GM21717 (cell line): ENCODE measurements around the gene TBC1D12.

Experiments
- ATAC-seq: cut with Tn5 transposase; IDR thresholded peaks from one replicate; pipeline ENCODE4 v1.9.1; 2021; ENCODE audit warnings: mild to moderate bottlenecking, moderate library complexity; ENCODE audit not compliant: unreplicated experiment

TBC1D12 gene

DNA sequence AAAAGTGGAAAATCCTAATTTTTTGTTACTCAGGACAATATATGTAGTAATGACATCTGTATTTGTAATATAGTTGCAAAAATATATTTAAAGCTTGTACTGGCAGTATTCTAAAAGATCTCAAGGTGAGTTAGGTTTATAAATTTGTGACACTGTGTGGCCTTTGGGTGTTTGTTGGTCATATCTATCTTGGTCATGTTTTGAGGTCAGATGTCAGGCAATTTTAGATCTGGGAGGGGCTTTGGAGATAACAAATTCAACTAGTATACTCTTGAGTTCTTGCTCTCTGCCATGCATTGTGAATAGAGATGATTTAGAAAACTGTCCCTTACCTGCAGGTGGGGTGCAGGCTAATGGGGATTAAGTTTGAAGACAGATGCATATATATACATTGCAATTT, 3.1 kb downstream of the TBC1D12 start:
- no peak for ATAC-seq

DNA sequence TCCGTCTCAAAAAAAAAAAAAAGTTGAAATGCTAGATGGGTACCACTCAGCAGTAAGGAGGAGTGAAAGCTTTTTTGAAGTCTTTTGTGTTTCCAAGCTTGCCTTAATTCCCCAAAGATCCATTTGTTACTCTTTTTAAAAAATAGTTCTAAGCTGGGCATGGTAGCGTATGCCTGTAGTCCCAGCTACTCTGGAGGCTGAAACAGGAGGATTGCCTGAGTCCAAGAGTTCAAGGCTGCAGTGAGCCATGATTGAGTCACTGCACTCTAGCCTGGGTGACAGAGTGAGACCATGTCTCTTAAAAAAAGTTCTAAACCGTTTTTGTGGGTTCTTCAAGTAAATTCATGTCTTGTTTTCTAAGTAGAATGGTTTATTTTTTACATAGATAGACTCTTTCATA, 5.3 kb downstream of the TBC1D12 start:
- no peak for ATAC-seq

DNA sequence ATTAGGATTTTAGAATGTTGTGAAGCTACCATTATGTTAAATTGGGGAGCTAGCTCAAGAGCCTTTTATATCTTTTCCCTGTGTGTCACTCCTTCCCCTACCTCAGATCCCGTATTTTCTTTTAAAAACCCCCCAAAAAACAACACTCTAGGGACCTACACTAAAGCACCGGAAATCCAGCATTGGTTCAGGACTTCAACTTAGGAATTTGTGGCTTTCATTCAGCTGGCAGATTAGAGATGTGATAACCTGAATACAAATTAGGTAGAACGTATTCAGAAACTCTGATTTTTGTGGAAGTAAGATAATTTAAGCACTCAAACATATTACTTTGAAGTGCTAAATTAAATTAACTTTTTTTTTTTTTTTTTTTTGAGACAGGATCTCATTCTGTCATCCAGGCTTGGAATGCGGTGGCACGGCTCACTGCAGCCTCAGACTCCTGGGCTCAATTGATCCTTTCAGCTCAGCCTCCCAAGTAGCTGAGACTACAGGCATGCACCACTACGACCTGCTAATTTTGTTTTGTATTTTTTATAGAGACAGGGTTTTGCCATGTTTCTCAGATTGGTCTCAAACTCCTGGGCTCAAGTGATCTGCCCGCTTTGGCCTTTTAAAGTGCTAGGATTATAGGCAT, 6.8 kb downstream of the TBC1D12 start:
- ATAC-seq, result no peak

DNA sequence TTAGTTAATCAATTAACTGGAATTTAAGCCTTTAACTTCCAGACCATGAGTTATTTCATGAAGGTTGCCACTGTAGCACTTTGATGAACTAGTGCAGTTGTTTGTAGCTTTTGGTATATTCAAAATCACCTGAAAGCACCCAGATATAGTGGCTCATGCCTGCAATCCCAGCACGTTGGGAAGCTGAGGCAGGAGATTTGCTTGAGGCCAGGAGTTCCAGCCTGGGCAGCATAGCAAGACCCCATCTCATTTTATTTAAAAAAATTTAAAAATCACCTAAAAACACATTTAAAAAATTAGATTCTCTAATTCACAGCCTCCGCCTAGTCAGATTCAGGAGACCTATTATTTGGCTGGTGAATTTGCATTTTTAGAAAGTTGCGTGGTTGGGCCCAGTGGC, 9.0 kb downstream of the TBC1D12 start:
- ATAC-seq, result no peak

DNA sequence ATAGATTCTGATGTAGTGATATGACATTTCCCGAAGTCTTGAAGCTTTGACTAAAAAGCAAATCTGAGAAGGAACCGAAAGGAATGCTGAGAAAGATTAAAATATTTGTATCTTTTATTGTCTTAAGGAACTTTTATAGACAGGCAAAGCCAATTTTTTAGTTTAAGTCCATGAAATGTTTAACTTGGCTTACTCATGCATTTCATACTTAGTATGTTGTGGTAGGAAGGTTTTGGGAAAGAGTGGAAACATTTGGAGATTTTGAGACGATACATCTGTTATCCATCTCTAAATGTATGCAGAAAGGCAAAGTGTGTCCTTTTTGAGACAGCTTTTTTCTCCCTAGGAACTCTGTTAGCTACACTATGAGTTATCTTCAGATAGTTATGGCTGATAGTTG, 10.1 kb downstream of the TBC1D12 start:
- ATAC-seq, result no peak

DNA sequence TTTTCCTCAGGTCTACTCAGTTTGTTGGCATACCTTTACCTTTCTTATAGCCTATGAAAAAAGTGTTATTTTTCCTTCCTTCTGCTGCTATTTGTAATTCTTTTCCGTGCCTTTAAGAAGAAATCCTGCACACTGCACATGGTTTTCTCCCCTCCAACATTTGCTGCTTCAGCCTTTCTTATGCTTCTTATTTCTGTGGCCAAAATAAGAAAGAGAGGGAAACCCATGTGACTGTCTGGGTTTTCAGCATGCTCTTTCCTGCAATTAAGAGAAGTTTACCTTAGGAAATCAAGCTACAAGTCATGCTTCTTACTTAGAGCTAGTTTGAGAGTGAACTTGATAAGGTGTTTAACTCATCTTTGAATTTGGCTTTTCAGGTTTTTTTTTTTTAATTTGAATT, 11.0 kb downstream of the TBC1D12 start:
- no peak for ATAC-seq

DNA sequence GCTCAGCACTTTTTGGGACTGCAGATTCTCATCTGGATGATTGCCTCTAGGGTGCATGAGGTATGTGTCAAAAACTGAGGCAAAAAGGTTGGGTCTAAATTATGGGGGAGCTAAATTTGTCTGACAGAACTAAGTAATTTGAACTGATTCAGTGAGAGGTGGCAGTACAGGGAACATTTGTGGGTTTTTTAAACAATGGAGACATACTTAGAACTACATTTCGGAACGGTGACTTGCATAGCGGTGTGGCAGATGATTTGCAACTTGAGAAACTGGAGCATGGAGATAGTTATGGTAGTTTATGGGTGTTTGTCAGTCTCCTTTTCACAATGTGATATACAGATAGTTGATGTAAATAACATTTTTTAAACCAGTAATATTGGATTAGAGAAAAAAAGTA, 14.6 kb downstream of the TBC1D12 start:
- no peak for ATAC-seq

DNA sequence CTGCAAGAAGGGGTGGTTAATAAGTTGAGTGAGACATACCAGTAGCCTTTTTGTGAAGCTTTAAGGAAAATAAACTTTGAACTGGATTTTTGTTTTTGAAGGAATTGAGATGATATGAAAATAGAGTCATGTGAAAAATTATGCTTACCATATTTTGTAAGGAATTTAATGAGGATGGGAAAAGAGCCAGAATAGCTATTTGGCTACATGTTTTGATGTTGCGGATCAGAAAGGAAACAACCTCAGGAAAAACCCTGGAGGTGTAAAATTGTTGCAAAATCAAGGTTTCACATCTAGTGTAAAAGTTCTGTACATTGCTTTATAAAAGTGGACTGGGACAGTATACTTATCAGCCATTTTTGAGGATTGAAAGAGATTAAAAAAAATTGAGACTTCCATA, 15.0 kb downstream of the TBC1D12 start:
- ATAC-seq, result no peak

DNA sequence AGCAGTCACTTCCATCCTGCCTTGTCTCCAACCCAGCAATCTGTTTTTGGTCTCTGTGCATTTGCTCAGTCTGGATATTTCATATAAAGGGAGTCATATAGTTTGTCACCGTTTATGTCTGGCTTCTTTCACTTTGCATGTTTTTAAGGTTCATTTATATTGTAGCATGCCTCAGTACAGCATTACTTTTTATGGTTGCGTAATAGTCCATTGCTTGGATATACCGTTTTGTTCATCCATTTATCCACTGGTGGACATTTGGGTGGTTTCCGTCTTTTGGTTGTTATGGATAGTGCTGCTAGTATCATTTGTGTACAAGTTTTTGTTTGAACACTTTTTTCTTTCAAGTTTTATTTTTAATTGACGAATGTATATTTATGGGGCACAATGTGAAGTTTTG, 18.2 kb downstream of the TBC1D12 start:
- no peak for ATAC-seq

DNA sequence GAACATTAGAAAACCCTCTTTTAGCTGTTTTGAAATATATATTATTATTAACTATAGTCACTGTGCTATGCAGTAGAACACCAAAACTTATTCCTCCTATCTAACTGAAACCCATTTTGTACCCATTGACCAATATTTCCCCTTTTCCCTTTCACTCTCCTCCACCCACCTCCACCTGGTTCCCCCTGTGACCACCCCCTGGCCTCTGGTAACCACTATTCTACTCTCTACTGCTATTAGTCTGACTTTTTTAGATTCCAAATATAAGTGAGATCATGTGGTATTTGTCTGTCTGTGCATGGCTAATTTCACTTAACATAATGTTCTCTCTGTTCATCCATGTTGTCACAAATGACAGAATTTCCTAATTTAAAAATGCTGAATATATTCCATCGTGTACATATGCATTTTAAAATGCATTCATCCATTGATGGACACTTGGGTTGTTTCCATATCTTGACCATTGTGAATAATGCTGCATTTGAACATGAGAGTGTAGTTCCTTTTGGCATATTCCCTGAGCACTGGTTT, 18.7 kb downstream of the TBC1D12 start:
- no peak for ATAC-seq

DNA sequence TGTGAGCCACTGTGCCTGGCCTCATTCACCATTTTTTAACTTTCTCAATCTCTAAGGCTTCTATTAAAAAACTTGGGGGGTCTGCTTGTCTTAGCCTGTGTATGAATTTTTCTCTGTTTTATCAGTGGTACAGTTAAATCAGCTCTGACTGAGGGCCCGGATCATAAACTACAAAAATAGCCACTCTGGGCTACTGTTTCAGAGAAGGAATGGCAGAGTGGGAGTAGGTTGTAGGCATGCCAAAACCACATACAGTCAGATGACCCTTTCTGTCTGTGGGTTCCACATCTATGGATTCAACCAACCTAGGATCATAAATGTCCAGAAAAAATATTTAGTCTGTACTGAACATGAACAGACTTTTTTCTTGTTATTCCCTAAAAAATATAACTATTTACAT, 21.3 kb downstream of the TBC1D12 start:
- ATAC-seq, result no peak

DNA sequence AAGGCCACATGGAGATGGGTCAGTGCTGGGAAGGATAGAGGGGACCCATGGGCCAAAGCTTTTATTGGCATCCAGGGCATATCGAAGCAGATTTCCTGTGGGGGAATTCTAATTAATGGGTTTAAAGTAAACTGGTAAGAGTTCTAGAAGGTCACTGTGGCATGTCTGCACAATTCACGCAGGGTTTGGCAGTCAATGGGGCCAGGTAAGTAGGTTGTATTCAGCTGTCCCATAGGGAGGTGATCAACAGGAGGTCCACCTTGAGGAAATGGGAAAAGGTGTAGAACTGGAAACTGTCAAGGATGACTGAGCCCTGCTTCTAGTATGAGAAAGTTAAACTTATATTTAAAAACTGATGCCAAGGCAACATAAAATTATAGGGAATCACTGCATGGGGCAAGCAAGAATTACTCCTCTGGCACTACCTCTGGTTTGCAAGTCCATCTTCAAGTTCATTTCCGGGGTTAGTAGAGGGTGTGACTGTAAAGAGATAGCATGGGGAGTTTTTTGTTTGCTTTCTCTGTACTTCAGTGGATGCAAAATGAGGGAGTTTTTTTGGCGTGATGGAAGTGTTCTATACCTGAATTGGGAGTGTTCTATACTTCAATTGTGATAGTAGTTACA, 22.5 kb downstream of the TBC1D12 start:
- ATAC-seq, result no peak

DNA sequence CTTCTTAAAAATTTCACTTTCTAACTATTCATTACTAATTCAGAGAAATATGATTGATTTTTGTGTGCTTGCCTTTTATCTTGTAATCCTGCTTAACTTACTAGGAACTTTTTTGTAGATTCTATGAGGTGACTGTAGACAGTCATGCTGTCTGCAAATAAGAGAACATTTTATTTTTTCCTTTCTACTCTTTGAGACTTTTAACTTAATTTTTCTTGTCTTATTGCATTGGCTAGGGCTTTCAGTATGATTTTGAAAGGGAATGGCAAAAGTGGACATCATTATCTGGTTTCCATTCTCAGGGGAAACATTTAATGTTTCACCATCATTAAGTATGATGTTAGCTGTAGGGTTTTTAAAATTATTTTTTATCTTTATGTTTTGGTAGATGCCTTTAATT, 23.6 kb downstream of the TBC1D12 start:
- no peak for ATAC-seq

DNA sequence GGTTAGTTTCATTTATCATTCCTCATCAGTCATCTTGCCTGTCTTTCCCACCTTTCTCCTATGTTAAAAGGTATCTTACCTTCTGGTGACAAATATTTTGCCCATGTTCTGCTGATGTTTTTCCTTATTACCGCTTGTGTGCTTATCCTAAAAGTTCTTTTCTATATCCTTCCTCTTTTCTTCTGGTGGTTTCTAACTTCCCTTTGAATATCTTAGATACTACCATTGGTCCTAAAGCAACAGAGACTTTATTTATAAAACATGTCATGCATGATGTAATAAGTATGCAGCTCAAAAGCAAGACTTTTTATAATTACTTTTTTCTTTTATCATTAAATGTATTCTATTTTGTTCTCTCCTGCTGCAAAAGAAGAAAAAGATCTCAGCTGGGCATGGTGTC, 24.8 kb downstream of the TBC1D12 start:
- ATAC-seq, result no peak

DNA sequence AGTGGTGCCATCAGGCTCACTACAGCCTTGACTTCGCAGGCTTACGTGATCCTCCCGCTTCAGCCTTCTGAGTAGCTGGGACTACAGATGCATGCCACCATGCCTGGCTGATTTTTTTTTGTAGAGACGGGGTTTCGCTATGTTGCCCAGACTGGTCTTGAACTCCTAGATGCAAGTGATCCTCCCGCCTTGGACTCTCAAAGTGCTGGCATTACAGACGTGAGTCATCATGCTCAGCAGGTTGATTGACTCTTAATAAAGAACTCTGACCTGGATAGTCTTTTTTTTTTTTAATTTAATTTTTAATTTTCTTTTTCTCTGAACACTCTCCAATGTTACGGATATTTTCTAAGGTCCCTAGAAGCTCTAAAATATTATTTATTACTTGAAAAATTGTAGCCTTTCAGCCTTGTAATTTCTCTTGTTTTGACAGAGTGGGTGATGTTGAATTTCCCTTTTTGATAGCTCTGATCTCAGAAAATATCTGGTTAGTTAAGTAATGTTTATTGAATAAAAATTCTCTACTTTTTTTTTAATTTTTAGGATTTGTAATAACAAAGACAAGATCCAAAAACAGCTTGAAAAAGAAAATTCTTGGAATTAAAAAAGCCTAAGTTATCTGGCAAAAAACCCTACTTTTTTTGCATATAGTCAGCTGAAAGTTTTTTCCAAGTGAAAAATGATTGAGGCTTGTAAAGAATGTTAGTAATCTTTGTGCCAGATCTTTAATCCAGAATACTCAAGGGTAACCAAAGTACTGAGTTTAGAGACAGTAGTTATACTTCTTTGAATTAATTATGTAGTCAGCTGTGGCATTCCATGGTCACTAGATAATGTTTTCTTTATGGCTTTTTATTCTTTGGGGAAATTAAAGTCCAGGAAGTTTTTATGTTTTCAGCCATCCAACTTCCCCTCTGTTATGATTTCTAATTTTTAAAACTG, 26.7 kb downstream of the TBC1D12 start:
- no peak for ATAC-seq

DNA sequence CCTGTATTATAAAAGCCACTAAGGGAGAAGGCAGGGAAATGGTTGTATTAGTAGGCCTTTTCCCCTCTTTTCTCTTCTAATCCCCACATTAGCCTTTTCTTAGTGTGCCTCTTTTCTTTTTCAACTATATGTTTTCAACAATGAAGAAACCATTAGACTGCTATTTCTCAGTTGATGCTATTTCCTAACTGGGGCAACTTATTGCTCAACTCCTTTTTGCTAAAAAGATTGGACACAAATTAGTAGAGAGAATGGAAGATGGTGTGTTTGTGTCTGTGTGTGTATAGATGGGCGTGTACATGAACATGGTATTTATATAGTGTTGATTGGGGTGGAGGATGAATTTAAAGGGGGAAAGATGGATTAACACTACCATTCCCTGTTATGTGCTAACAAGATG, 28.4 kb downstream of the TBC1D12 start:
- ATAC-seq, result no peak

DNA sequence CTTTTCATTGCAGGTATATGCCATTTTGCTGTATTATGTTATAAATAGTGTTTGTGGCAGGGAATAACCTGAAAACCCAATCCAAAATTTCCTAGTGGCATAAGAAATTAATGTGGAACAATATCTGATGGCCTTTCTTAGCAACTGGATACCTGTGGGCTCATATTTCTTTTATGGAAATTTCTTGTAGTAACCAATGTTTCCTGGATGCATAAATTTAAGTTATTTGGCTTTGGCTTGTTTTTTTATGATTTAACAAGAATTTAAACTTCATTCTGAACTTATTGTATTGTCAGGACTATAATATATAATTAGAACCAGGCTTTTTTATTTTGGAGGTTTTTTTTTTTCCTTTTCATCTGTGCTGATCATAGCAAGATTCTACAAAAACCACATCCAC, 30.1 kb downstream of the TBC1D12 start:
- ATAC-seq, result no peak

DNA sequence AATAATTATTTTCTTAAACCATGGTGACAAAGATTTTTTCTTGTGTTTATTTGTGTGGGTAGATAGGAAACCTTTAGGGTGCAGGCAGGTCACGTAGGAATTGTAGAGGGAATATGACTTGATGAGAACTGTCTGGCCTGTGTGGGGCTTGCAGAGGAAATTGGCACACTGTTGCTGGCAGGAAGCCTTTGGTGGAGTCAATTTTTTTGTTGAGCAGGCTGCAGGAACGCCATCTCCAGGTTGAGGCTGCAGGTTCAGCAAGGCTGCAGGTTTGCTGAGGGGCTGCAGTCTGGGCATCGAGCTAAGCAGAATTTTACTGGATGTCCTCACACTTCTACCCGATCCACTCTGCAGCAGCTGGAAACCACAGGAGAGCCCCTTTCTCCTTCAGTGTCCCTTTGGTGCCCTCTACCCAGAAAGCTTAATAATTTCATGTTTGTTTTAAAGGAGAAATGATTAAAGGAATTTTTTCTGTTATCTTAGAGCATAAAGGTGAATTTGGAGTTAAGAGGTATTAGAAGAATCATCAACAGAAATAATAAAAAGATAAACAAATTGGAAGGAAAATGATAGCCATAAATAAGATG, 37.0 kb downstream of the TBC1D12 start:
- no peak for ATAC-seq

DNA sequence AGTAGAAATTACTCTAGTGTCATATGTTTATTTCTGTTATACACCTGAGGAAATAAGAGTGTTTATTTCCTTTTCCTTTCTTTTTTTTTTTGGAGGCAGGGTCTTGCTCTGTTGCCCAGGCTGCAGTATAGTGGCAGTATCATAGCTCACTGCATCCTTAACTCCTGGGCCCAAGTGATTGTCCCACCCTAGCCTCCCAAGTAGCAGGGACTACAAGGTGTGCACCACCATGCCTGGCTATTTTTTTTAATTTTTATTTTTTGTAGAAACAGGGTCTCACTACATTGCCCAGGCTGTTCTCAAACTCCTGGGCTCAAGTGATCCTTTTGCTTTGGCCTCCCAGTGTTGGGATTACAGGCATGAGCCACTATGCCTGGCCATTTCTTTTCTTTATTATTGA, 37.8 kb downstream of the TBC1D12 start:
- ATAC-seq, result no peak

DNA sequence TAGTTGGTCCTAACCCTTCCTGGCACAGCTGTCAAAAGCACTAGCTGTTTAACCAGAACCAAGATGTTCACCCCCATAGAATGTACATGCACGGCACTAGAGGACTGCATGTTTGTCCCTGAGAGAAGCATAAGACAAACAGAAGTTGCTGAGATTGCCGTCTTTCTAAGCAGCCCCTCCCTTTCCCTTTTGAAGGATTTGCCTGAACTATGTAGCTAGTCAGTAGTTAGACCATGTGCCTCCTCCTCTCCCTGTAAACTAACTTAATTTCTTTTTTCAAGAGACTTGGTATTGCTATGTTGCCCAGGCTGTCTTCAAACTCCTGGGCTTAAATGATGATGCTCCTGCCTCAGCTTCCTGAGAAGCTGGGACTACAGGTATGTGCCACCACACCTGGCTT, 40.7 kb downstream of the TBC1D12 start:
- no peak for ATAC-seq

DNA sequence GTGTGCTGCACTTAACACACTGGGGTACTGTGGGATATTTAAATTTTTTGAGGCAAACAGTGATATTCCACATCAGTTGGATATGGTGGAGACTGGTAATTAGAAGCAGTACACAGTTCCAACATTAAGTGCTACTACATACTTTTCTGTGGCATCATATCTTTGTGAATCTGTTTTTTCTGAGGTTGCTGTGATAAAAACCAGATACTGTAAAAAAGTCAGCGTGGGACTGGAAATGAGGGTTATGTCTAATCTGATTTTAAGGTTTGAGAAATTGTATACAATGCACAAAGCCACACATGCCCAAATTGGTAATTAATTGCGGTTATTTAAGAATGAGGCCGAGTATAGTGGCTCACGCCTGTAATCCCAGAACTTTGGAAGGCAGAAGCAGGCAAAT, 41.2 kb downstream of the TBC1D12 start:
- ATAC-seq, result no peak
